ENCODE results near the gene RANGRF. TPM values are rescaled to one million over a fixed set of nuclear protein-coding genes. Genes with fewer than 3 reads are reported as not detected.
A peak's percentile ranks its signal among the peaks of the same experiment; 100 is the strongest.

RANGRF gene
- total and polyA plus RNA-seq, 9 of the 15 experiments (the other 6 are each of a cell fraction or from before 2014, with no cell fraction given), result 7.6 to 60.0 (median 16.0) TPM

DNA sequence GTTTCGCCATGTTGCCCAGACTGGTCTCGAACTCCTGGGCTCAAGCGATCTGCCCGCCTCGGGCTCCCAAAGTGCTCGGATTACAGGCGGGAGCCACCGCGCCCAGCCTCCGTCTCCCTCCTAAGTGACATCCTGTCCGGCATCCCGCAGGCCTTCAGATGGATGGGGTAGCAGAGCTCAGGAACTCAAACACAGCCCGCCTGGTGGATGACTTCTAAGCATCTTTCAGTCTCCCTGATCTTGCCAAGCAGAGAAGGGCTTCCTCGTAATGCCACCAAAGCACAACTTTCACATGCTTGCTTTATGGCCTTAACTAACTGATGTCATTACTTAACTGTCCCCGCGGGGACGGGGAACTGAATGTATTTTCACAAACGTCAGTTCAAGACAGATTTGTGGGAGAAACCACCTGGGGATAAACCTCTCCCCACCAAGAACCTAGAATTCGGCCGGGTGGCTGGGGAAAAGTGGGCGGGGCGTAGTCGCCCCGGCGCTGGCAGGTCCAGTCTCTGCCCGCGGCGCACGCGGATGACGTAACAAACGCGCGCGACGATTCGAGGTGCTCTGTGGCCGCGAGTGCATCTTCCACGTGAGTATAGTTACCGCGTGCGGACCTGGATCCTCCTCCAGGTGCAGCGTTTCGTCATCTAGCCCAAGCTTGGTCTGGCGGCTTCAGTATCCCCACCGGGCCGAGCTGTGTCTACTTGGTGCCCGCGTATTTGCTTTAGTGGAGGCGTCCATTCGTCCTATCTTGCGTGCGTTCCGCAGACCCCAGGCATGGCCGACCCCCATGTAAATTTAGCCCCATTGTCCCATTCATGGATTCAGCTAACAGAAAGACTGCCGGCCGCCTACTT, 39.5 kb upstream of the RANGRF start, which contains the start of gene PFAS (continued):
- TF ChIP-seq, protein P1, sequence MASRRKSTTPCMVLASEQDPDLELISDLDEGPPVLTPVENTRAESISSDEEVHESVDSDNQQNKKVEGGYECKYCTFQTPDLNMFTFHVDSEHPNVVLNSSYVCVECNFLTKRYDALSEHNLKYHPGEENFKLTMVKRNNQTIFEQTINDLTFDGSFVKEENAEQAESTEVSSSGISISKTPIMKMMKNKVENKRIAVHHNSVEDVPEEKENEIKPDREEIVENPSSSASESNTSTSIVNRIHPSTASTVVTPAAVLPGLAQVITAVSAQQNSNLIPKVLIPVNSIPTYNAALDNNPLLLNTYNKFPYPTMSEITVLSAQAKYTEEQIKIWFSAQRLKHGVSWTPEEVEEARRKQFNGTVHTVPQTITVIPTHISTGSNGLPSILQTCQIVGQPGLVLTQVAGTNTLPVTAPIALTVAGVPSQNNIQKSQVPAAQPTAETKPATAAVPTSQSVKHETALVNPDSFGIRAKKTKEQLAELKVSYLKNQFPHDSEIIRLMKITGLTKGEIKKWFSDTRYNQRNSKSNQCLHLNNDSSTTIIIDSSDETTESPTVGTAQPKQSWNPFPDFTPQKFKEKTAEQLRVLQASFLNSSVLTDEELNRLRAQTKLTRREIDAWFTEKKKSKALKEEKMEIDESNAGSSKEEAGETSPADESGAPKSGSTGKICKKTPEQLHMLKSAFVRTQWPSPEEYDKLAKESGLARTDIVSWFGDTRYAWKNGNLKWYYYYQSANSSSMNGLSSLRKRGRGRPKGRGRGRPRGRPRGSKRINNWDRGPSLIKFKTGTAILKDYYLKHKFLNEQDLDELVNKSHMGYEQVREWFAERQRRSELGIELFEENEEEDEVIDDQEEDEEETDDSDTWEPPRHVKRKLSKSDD (conservative IDR thresholded peaks at IDR 0.05; ENCODE audit: low read length), result no peak
- TF ChIP-seq ZNF354B (CRISPR knock-in tag; IDR thresholded peaks at IDR 0.05) (no peak), ZNF174 (CRISPR knock-in tag; IDR thresholded peaks at IDR 0.05) (no peak), HCFC1 (IDR thresholded peaks at IDR 0.05; ENCODE audit: low read depth, low read length) (peak; percentile 80), RBM39 (optimal IDR thresholded peaks at IDR 0.05; ENCODE audit: low read depth, low read length) (no peak), KDM2B (CRISPR knock-in tag; IDR thresholded peaks at IDR 0.05) (no peak), ZNF212 (CRISPR knock-in tag; IDR thresholded peaks at IDR 0.05) (no peak), JUND (IDR thresholded peaks at IDR 0.05; ENCODE audit: borderline replicate concordance, low read depth, low read length) (peak; percentile 66), JUND (tag; IDR thresholded peaks at IDR 0.05; ENCODE audit: borderline replicate concordance, low read depth, low read length) (peak; percentile 60; the same call in 1 of the 3 replicates), POU5F1 (IDR thresholded peaks at IDR 0.05; ENCODE audit: borderline replicate concordance, low read depth, low read length, partially characterized antibody) (no peak), HNRNPLL (IDR thresholded peaks at IDR 0.05; ENCODE audit: low read depth, low read length, poor library complexity, severe bottlenecking) (peak; percentile 59)
- TF ChIP-seq, protein P2, sequence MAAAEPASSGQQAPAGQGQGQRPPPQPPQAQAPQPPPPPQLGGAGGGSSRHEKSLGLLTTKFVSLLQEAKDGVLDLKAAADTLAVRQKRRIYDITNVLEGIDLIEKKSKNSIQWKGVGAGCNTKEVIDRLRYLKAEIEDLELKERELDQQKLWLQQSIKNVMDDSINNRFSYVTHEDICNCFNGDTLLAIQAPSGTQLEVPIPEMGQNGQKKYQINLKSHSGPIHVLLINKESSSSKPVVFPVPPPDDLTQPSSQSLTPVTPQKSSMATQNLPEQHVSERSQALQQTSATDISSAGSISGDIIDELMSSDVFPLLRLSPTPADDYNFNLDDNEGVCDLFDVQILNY (CRISPR knock-in tag; IDR thresholded peaks at IDR 0.05), result no peak
- TF ChIP-seq, protein P3, sequence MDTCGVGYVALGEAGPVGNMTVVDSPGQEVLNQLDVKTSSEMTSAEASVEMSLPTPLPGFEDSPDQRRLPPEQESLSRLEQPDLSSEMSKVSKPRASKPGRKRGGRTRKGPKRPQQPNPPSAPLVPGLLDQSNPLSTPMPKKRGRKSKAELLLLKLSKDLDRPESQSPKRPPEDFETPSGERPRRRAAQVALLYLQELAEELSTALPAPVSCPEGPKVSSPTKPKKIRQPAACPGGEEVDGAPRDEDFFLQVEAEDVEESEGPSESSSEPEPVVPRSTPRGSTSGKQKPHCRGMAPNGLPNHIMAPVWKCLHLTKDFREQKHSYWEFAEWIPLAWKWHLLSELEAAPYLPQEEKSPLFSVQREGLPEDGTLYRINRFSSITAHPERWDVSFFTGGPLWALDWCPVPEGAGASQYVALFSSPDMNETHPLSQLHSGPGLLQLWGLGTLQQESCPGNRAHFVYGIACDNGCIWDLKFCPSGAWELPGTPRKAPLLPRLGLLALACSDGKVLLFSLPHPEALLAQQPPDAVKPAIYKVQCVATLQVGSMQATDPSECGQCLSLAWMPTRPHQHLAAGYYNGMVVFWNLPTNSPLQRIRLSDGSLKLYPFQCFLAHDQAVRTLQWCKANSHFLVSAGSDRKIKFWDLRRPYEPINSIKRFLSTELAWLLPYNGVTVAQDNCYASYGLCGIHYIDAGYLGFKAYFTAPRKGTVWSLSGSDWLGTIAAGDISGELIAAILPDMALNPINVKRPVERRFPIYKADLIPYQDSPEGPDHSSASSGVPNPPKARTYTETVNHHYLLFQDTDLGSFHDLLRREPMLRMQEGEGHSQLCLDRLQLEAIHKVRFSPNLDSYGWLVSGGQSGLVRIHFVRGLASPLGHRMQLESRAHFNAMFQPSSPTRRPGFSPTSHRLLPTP (IDR thresholded peaks at IDR 0.05; ENCODE audit: borderline replicate concordance, extremely low read depth, insufficient read length), result no peak
- TF ChIP-seq, protein P4, sequence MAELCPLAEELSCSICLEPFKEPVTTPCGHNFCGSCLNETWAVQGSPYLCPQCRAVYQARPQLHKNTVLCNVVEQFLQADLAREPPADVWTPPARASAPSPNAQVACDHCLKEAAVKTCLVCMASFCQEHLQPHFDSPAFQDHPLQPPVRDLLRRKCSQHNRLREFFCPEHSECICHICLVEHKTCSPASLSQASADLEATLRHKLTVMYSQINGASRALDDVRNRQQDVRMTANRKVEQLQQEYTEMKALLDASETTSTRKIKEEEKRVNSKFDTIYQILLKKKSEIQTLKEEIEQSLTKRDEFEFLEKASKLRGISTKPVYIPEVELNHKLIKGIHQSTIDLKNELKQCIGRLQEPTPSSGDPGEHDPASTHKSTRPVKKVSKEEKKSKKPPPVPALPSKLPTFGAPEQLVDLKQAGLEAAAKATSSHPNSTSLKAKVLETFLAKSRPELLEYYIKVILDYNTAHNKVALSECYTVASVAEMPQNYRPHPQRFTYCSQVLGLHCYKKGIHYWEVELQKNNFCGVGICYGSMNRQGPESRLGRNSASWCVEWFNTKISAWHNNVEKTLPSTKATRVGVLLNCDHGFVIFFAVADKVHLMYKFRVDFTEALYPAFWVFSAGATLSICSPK (IDR thresholded peaks at IDR 0.05; ENCODE audit: borderline replicate concordance), result no peak
- TF ChIP-seq, protein P5, sequence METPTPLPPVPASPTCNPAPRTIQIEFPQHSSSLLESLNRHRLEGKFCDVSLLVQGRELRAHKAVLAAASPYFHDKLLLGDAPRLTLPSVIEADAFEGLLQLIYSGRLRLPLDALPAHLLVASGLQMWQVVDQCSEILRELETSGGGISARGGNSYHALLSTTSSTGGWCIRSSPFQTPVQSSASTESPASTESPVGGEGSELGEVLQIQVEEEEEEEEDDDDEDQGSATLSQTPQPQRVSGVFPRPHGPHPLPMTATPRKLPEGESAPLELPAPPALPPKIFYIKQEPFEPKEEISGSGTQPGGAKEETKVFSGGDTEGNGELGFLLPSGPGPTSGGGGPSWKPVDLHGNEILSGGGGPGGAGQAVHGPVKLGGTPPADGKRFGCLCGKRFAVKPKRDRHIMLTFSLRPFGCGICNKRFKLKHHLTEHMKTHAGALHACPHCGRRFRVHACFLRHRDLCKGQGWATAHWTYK (CRISPR knock-in tag; IDR thresholded peaks at IDR 0.05), result no peak

All from K562 (cell line).